Activated T-cell treated with anti-CD3 and anti-CD28 coated beads, Interleukin-2, amount 50 U/mL, for 72 hours (primary cell): ENCODE measurements around the gene PIBF1. TPM values are rescaled to one million over a fixed set of nuclear protein-coding genes. Genes with fewer than 3 reads are reported as not detected.
"Not testable (repeated sequence)": the region's sequence is repeated elsewhere in the genome, so short reads cannot be mapped to it uniquely, and the experiment has no call there.

Source experiments
- ATAC-seq, 2 donors: fragments of 150-1000 bp; cut with Tn5 transposase; replicated peaks in 1 of 2; 2 replicates each; pipeline ENCODE4 v1.10.0; 2021; ENCODE audit warnings: moderate library complexity in 2 of 2, mild to moderate bottlenecking in 1 of 2
- DNase-seq, 2 donors: peaks; one replicate each; pipeline ENCODE4 v3.0.0; 2021 to 2022; ENCODE audit warnings: mixed read lengths in 1 of 2
- H3K27ac Mint-ChIP-seq: one replicate; pipeline ENCODE4 v1.8.0; 2022; ENCODE audit warnings: mild to moderate bottlenecking, moderate library complexity, mixed read lengths
- H3K27me3 Mint-ChIP-seq: one replicate; pipeline ENCODE4 v1.8.0; 2022; ENCODE audit warnings: low read depth, mixed read lengths
- H3K36me3 Mint-ChIP-seq, 2 donors: one replicate each; pipeline ENCODE4 v1.8.0; 2022; ENCODE audit warnings: mixed read lengths in 2 of 2, mild to moderate bottlenecking in 1 of 2; ENCODE audit not compliant: insufficient read depth in 2 of 2
- H3K4me1 Mint-ChIP-seq: one replicate; pipeline ENCODE4 v1.8.0; 2022; ENCODE audit warnings: low read depth, mixed read lengths
- H3K4me3 Mint-ChIP-seq, 2 donors: one replicate each; pipeline ENCODE4 v1.8.0; 2022; ENCODE audit warnings: mild to moderate bottlenecking in 2 of 2, mixed read lengths in 2 of 2, moderate library complexity in 2 of 2
- H3K9me3 Mint-ChIP-seq, 2 donors: one replicate each; pipeline ENCODE4 v1.8.0; 2022; ENCODE audit warnings: mixed read lengths in 2 of 2
- total RNA-seq, 2 donors: library from RNA; stranded (reverse); gene quantifications; one replicate each; pipeline ENCODE4 v1.2.3, GENCODE V29; 2022

Gene PIBF1
- total RNA-seq, 2 donors from 2014 or later: 17.5 to 21.2 TPM

- ATAC-seq: no peak
- peaks cover 0 to 10% of the 10 kb centered on the region in 2 donors for H3K36me3 Mint-ChIP-seq
- no peaks in the 10 kb centered on the region for H3K9me3 Mint-ChIP-seq
These were observed 233.9 kb downstream of the PIBF1 start for GRCh38 chr13:73015805-73016204.

GRCh38 chr13:73018336-73018735, 236.4 kb downstream of the PIBF1 start:
- Mint-ChIP-seq H3K27me3 (no peaks in the 10 kb centered on the region), H3K4me1 (no peaks in the 10 kb centered on the region), H3K4me3 (no peak overlapping the region), H3K27ac (no peak overlapping the region), H3K36me3 (peaks cover 0 to 5% of the 10 kb centered on the region in 2 donors), H3K9me3 (no peaks in the 10 kb centered on the region)
- ATAC-seq (no peak), DNase-seq (no peak)

More at GRCh38 chr13:73015805-73016204, 233.9 kb downstream of the PIBF1 start:
- no peaks in the 10 kb centered on the region for H3K4me1 Mint-ChIP-seq
- DNase-seq: no peak
- H3K27me3 Mint-ChIP-seq: no peaks in the 10 kb centered on the region
- no peak overlapping the region for H3K4me3 Mint-ChIP-seq
- no peak overlapping the region for H3K27ac Mint-ChIP-seq

DNA sequence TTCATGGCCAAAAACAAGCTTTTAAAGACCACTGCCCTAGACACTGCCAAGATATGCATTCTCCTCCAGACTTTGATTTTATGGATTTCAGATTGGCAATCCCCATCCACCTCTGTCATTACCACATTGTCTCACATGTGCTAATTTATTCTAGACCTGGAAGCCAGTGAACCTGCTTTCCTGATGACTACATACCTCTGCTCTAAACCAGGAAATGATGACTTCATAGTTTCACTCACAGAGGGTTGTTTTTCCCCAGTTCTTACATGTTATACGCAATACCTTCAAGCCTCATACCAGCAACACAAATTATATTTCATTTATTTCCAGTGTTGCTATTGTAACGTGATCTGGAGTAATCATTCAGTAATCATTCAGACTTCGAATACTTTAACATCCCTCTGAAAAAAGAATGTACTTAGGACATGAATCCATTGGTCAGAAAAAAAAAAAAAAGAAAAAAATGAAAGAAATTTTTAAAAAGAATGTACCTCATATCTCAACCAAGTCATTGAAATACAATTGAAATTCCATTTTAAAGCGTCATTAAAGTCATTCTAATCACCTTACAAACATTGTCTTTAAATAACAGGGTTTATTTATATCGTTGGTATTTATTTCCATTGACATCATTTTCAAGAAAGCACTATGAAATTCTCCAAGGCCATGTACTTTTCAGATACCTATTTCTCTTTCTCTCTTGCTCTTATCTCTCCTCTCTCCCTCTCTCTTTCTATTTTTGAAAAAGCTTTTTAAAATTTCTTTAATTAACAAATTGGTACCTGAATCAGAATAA, 243.5 kb downstream of the PIBF1 start:
- DNase-seq: no peak
- H3K4me1 Mint-ChIP-seq: peaks cover 7% of the 10 kb centered on the region
- H3K9me3 Mint-ChIP-seq: no peaks in the 10 kb centered on the region
- no peaks in the 10 kb centered on the region for H3K27me3 Mint-ChIP-seq
- peak; percentile 75 to 76 for ATAC-seq
- peaks cover 0 to 2% of the 10 kb centered on the region in 2 donors for H3K36me3 Mint-ChIP-seq
- H3K27ac Mint-ChIP-seq: peak overlapping the region; percentile 75
- H3K4me3 Mint-ChIP-seq: no peak overlapping the region

DNA sequence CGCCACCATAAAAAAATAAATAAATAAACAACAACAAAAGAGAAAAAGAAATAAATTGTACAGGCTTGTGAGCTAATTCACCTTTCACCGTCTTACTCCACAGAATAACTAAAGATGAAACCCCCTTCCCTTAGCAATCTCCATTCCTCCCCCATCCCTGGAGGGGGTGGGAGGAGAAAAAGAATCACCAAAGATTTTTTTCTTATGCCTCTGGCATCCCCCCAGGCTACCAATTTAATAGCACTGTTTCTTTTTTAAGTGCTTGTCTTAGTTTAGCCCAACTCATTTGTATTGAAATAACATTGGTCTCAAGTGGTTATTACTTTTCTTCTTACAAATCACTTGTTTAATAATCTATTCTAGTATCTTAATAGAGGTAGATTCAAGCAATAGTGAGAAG, 253.0 kb downstream of the PIBF1 start:
- Mint-ChIP-seq H3K27me3 (no peaks in the 10 kb centered on the region), H3K27ac (no peak overlapping the region), H3K4me3 (no peak overlapping the region), H3K4me1 (no peaks in the 10 kb centered on the region), H3K9me3 (no peaks in the 10 kb centered on the region), H3K36me3 (no peaks in the 10 kb centered on the region)
- ATAC-seq (no peak), DNase-seq (no peak)

DNA sequence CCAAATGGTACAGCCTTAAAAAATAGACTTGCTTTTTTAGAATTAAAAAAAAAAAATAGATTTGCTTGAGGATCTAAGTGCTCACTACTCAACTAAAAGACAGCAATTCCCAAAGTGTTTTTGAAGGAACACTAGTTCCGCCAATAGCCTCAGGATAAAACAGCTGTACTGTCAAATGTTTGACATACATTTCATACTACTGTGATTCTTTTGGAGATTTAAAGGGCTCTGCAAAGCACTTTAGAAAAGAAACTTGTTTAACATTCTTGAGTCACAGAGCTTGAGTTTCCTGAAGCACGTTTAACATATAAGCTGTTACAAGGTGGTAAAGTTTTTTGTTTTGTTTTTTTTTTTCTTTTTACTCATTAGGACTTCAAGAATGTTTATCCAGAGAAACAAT, 253.7 kb downstream of the PIBF1 start:
- Mint-ChIP-seq H3K27ac (no peak overlapping the region), H3K4me1 (no peaks in the 10 kb centered on the region), H3K4me3 (no peak overlapping the region)

DNA sequence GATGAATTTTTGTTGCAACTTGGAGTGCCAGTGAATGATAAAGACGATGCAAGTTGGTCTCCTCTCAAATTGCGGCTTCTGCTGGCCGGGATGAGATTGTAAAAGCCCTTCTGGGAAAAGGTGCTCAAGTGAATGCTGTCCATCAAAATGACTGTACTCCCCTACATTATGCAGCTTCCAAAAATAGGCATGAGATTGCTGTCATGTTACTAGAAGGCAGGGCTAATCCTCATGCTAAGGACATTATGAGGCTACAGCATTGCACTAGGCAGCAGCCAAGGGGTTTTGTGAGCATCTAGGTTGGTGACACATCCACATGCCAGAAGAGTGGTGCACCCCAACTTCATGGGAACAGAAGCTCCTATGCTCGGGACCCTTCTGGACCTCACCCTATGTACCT, 254.6 kb downstream of the PIBF1 start:
- Mint-ChIP-seq H3K27ac (no peak overlapping the region), H3K36me3 (no peaks in the 10 kb centered on the region), H3K9me3 (no peaks in the 10 kb centered on the region), H3K4me3 (no peak overlapping the region), H3K4me1 (no peaks in the 10 kb centered on the region), H3K27me3 (no peaks in the 10 kb centered on the region)
- DNase-seq (no peak), ATAC-seq (no peak)

More for the DNA sequence above, 253.7 kb downstream of the PIBF1 start:
- DNase-seq: no peak
- Mint-ChIP-seq H3K9me3 (no peaks in the 10 kb centered on the region), H3K27me3 (no peaks in the 10 kb centered on the region), H3K36me3 (no peaks in the 10 kb centered on the region)
- ATAC-seq: no peak

DNA sequence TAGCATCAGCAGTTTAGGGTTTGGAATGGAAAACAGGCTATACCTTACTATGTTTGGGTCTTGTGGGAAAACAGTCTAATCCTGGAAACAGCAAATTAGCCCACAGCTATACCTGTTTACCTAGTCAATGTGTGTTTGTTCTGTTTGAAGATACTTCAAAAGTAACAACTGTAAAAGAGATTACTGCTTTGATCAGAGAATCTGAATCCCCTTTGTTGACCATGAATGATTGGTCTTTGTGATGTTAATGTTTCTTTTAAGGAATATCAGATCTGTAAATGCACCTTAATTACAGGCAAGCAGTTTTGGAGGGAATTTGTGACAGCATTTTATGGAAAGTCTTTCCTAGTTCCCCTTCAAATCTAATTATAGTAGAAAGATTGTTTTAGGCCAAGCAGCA, 256.1 kb downstream of the PIBF1 start:
- no peak overlapping the region for H3K4me3 Mint-ChIP-seq
- no peak for DNase-seq
- H3K4me1 Mint-ChIP-seq: no peaks in the 10 kb centered on the region
- no peaks in the 10 kb centered on the region for H3K9me3 Mint-ChIP-seq
- no peak for ATAC-seq
- H3K36me3 Mint-ChIP-seq: no peaks in the 10 kb centered on the region
- H3K27me3 Mint-ChIP-seq: no peaks in the 10 kb centered on the region
- H3K27ac Mint-ChIP-seq: no peak overlapping the region

DNA sequence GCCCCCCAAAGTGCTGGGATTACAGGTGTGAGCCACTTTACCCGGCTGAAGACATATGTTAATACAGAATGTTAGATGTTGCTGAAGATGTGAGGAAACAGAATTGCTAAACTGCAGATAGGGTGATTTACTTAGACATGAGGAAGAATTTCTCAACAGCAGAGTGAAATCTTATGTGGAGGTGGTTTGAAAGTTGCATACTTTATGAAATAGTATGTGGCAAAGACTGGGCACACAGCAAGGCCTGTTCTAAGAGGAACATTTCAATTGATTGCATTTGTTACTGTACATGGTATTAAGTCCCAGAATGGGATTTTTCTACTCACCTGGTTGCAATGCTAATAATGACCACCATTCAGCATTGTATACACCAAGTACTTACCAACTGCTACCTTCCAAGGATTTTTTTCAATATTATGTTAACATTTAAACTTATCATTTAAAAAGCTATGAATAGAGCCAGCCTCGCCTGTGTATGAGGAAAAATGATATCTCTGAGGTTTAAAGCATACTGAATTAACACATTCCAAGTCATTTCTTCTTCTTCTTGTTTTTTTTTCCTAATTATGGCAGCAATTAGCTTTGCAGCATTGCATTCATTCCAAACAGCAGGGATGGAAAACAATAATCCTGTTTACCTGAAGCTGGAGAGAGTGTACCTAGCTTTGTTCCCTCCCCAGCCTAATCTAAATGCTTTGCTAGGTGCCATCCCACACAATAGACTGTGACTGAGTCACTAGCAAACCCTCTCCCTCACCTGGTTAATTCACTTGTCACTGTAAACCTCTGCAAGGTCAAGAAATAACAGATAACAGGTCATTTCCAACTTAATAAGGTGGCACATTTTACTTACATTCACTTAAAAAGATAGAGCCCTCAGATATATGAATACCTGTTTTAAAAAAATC, 257.5 kb downstream of the PIBF1 start:
- no peak overlapping the region for H3K27ac Mint-ChIP-seq
- H3K4me1 Mint-ChIP-seq: no peaks in the 10 kb centered on the region
- H3K4me3 Mint-ChIP-seq: no peak overlapping the region

GRCh38 chr13:73040484-73040883, 258.6 kb downstream of the PIBF1 start:
- Mint-ChIP-seq H3K36me3 (no peaks in the 10 kb centered on the region), H3K27me3 (no peaks in the 10 kb centered on the region), H3K4me1 (no peaks in the 10 kb centered on the region), H3K27ac (no peak overlapping the region), H3K4me3 (no peak overlapping the region), H3K9me3 (no peaks in the 10 kb centered on the region)
- ATAC-seq: no peak
- DNase-seq: no peak

More for the DNA sequence above, 257.5 kb downstream of the PIBF1 start:
- DNase-seq: no peak
- ATAC-seq: no peak
- no peaks in the 10 kb centered on the region for H3K9me3 Mint-ChIP-seq
- H3K36me3 Mint-ChIP-seq: no peaks in the 10 kb centered on the region
- H3K27me3 Mint-ChIP-seq: no peaks in the 10 kb centered on the region

GRCh38 chr13:73040968-73041596, 259.1 kb downstream of the PIBF1 start:
- Mint-ChIP-seq H3K36me3 (no peaks in the 10 kb centered on the region), H3K27ac (no peak overlapping the region), H3K27me3 (no peaks in the 10 kb centered on the region), H3K4me3 (no peak overlapping the region), H3K9me3 (no peaks in the 10 kb centered on the region), H3K4me1 (no peaks in the 10 kb centered on the region)
- ATAC-seq: no peak
- DNase-seq: no peak

DNA sequence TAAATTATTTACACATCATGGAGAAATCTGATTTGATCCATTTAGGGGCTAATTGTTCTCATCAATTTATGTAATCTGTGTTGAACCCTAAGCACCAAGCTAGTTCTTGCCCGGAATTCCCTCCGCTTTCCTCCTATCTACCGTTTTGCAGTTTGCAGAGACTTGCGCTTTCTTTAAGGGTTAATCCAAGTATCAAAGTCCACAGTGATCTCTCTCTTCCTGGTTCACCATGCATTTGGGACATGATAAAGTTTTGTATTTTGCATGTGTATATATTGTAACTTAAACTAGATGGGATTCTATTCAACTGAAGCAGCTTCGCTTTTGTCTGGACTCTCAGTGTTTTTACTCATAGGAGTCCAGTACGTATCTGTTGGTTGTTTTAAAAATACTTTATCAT, 263.1 kb downstream of the PIBF1 start:
- Mint-ChIP-seq H3K27me3 (no peaks in the 10 kb centered on the region), H3K27ac (no peak overlapping the region), H3K36me3 (no peaks in the 10 kb centered on the region), H3K4me1 (no peaks in the 10 kb centered on the region), H3K9me3 (no peaks in the 10 kb centered on the region), H3K4me3 (no peak overlapping the region)
- no peak for ATAC-seq
- no peak for DNase-seq

DNA sequence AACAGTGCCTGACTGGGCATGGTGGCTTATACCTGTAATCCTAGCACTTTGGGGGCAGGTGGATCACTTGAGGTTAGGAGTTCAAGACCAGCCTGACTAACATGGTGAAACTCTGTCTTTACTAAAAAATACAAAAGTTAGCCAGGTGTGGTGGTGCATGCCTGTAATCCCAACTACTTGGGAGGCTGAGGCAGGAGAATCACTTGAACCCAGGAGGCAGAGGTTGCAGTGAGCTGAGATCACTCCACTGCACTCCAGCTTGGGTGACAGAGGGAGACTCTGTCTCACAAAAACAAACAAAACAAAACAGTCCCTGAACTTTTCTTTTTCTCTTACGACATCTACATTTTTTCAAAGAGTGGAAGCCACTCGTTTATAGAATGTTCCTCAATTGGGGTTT, 266.7 kb downstream of the PIBF1 start:
- H3K4me1 Mint-ChIP-seq, H3K4me3 Mint-ChIP-seq, H3K36me3 Mint-ChIP-seq, DNase-seq, H3K9me3 Mint-ChIP-seq, H3K27me3 Mint-ChIP-seq, ATAC-seq, H3K27ac Mint-ChIP-seq: not testable (repeated sequence)

- Mint-ChIP-seq H3K27me3 (peaks cover 34% of the 10 kb centered on the region), H3K9me3 (no peaks in the 10 kb centered on the region), H3K4me1 (peaks cover 9% of the 10 kb centered on the region), H3K4me3 (no peak overlapping the region), H3K36me3 (peaks cover 0 to 2% of the 10 kb centered on the region in 2 donors), H3K27ac (no peak overlapping the region)
- DNase-seq (no peak), ATAC-seq (no peak)
These were observed 272.8 kb downstream of the PIBF1 start for GRCh38 chr13:73054712-73055111.
